Left renal cortex interstitium (tissue), 4 donors: ENCODE results near the gene CLEC2A. TPM values are rescaled to one million over a fixed set of nuclear protein-coding genes. Genes with fewer than 3 reads are reported as not detected.
A peak's percentile ranks its signal among the peaks of the same experiment; 100 is the strongest.

ENCODE experiments used
- DNase-seq, 4 donors: peaks; one replicate each; pipeline ENCODE4 v3.0.0-alpha.2; 2013; ENCODE audit warnings: low read depth in 4 of 4, low spot score in 2 of 4, missing footprints in 1 of 4
- polyA plus RNA-seq, 4 donors: library from polyadenylated mRNA; unstranded; fragments of 120-200 nt; gene quantifications; one replicate each; pipeline ENCODE4 v1.2.1, GENCODE V29; 2013; ENCODE audit not compliant: insufficient read length in 4 of 4

CLEC2A gene
- polyA plus RNA-seq, 4 donors, result not detected

GRCh38 chr12:9936591-9936990 is 4.4 kb upstream of the CLEC2A start:
- DNase-seq, result no peak

GRCh38 chr12:9935026-9935425 is 2.9 kb upstream of the CLEC2A start:
- no peak for DNase-seq

- no peak for DNase-seq
Measured at GRCh38 chr12:9933958-9934357, 1.8 kb upstream of the CLEC2A start.

- DNase-seq, result no peak
Measured at GRCh38 chr12:9931245-9931644, 925 bp downstream of the CLEC2A start.

GRCh38 chr12:9928607-9929006 is 3.6 kb downstream of the CLEC2A start:
- no peak for DNase-seq

- DNase-seq, result no peak
Measured at GRCh38 chr12:9926876-9927275, 5.3 kb downstream of the CLEC2A start.

GRCh38 chr12:9925705-9926393 is 6.3 kb downstream of the CLEC2A start:
- peak in 1 of 4 donors; percentile 10 for DNase-seq

GRCh38 chr12:9922429-9922828 is 9.7 kb downstream of the CLEC2A start:
- no peak for DNase-seq

GRCh38 chr12:9920451-9920850 is 11.7 kb downstream of the CLEC2A start:
- DNase-seq, result no peak

GRCh38 chr12:9919443-9919842 is 12.7 kb downstream of the CLEC2A start:
- no peak for DNase-seq

GRCh38 chr12:9911708-9912107 is 20.5 kb downstream of the CLEC2A start:
- no peak for DNase-seq

GRCh38 chr12:9910716-9911421 is 21.3 kb downstream of the CLEC2A start:
- no peak for DNase-seq

- no peak for DNase-seq
Measured at GRCh38 chr12:9909724-9910123, 22.4 kb downstream of the CLEC2A start.

GRCh38 chr12:9908350-9908749 is 23.8 kb downstream of the CLEC2A start:
- DNase-seq, result no peak

GRCh38 chr12:9907769-9908168 is 24.4 kb downstream of the CLEC2A start:
- DNase-seq, result no peak

GRCh38 chr12:9906873-9907272 is 25.3 kb downstream of the CLEC2A start:
- no peak for DNase-seq

- DNase-seq, result no peak
Measured at GRCh38 chr12:9902539-9903228, 29.5 kb downstream of the CLEC2A start.

GRCh38 chr12:9900930-9901329 is 31.2 kb downstream of the CLEC2A start:
- no peak for DNase-seq

- no peak for DNase-seq
Measured at GRCh38 chr12:9899209-9899608, 33.0 kb downstream of the CLEC2A start.

GRCh38 chr12:9897535-9897934 is 34.6 kb downstream of the CLEC2A start:
- no peak for DNase-seq

GRCh38 chr12:9895215-9895971 is 36.8 kb downstream of the CLEC2A start:
- DNase-seq, result no peak
